K562 (cell line): ENCODE measurements around the gene ANKRD7. TPM values are rescaled to one million over a fixed set of nuclear protein-coding genes. Genes with fewer than 3 reads are reported as not detected.

ENCODE experiments used
- ARNT ChIP-seq, 2 experiments: fragments of 450-650 bp; IDR thresholded peaks; 2 replicates each; pipeline ENCODE4 v1.6.1; 2016; ENCODE audit warnings: mild to moderate bottlenecking in 1 of 2
- CEBPG ChIP-seq, 3 experiments: fragments of 200-800 bp in 1 of 3; sonication (Bioruptor generic) in 1 of 3; sonication (generic) in 1 of 3; formaldehyde crosslinking in 1 of 3; IDR thresholded peaks in 2 of 3; conservative IDR thresholded peaks in 1 of 3; 2 replicates each; pipeline versions ENCODE4 v1.6.1 to v1.8.0; 2016 to 2022; ENCODE audit warnings: missing compliant biosample characterization in 2 of 3, missing genetic modification characterization in 2 of 3, mild to moderate bottlenecking in 1 of 3, missing genetic modification reagents in 1 of 3
- CHD2 ChIP-seq: IDR thresholded peaks from 2 replicates; pipeline ENCODE4 v1.6.1; 2011; ENCODE audit warnings: low read depth, low read length
- KDM5B ChIP-seq: fragments of 200-600 bp; sonication (generic); IDR thresholded peaks from 2 replicates; pipeline ENCODE4 v1.6.1; 2012; ENCODE audit warnings: low read depth, mild to moderate bottlenecking, moderate library complexity, low read length, control low read depth, inconsistent platforms; ENCODE audit not compliant: insufficient replicate concordance
- LCOR ChIP-seq: sonication (generic); formaldehyde crosslinking; IDR thresholded peaks from 2 replicates; pipeline ENCODE4 v1.8.0; 2022; ENCODE audit warnings: mild to moderate bottlenecking, missing genetic modification reagents
- MYC ChIP-seq, 2 experiments: fragments of 250-450 bp in 1 of 2; sonication (Bioruptor Pico) in 1 of 2; IDR thresholded peaks; 2 replicates each; pipeline versions ENCODE4 v1.5.1 to v1.6.1; 2012 to 2021; ENCODE audit warnings: low read depth in 2 of 2, borderline replicate concordance in 1 of 2, improper control_type of control experiment in 1 of 2, low read length in 1 of 2, mild to moderate bottlenecking in 1 of 2, moderate library complexity in 1 of 2
- NONO ChIP-seq, 2 experiments: fragments of 200-400 bp in 1 of 2; fragments of 450-650 bp in 1 of 2; formaldehyde crosslinking in 1 of 2; IDR thresholded peaks; 2 replicates each; pipeline ENCODE4 v1.6.1; 2017; ENCODE audit warnings: low read depth in 2 of 2, mild to moderate bottlenecking in 2 of 2, moderate library complexity in 2 of 2, low read length in 1 of 2
- PCBP1 ChIP-seq: fragments of 200-400 bp; formaldehyde crosslinking; IDR thresholded peaks from 2 replicates; pipeline ENCODE4 v1.6.1; 2018; ENCODE audit warnings: mild to moderate bottlenecking, low read depth, low read length; ENCODE audit not compliant: poor library complexity, severe bottlenecking
- POLR2AphosphoS5 ChIP-seq: IDR thresholded peaks from 2 replicates; pipeline ENCODE4 v1.6.1; 2011; ENCODE audit warnings: mild to moderate bottlenecking, low read depth, low read length, moderate library complexity; ENCODE audit not compliant: control insufficient read depth, insufficient read depth
- POLR3A ChIP-seq: IDR thresholded peaks from 2 replicates; pipeline ENCODE4 v1.6.1; 2011; ENCODE audit warnings: borderline replicate concordance, mild to moderate bottlenecking, moderate library complexity; ENCODE audit not compliant: insufficient read length, insufficient read depth; ENCODE audit errors: extremely low read depth
- SNIP1 ChIP-seq: fragments of 450-650 bp; IDR thresholded peaks from 2 replicates; pipeline ENCODE4 v1.7.1; 2017; ENCODE audit warnings: low read depth, mild to moderate bottlenecking
- TAF15 ChIP-seq: fragments of 200-400 bp; formaldehyde crosslinking; IDR thresholded peaks from 2 replicates; pipeline ENCODE4 v1.6.1; 2017; ENCODE audit warnings: mild to moderate bottlenecking, low read depth, low read length, moderate library complexity
- THAP7 ChIP-seq: fragments of 250-450 bp; sonication (Bioruptor Pico); IDR thresholded peaks from 2 replicates; pipeline ENCODE4 v1.5.0; 2021
- ZNF766 ChIP-seq: fragments of 200-800 bp; sonication (Bioruptor generic); conservative IDR thresholded peaks from 2 replicates; pipeline ENCODE4 v1.6.1; 2016; ENCODE audit warnings: missing genetic modification characterization, missing compliant biosample characterization
- polyA plus RNA-seq, 8 experiments: library from polyadenylated mRNA; depleted of rRNA in 4 of 8; stranded (reverse) in 5 of 8; unstranded in 3 of 8; fragments of >200 nt; fragmentation: Nextera tagmentation in 2 of 8; fragmentation: Illumina TruSeq in 1 of 8; extraction: Ambion mirVana in 2 of 8; extraction: Trizol in 1 of 8; gene quantifications; 2 replicates each; pipeline versions ENCODE4 v1.2.1 to v1.2.3, GENCODE V29; 2011 to 2014; ENCODE audit warnings: inconsistent platforms in 1 of 8, missing spikeins in 1 of 8
- total RNA-seq, 7 experiments: library from RNA; depleted of rRNA in 6 of 7; stranded (reverse); fragments of >200 nt in 6 of 7; fragmentation: Illumina TruSeq in 2 of 7; extraction: Trizol in 2 of 7; gene quantifications; 2 replicates each; pipeline versions ENCODE4 v1.2.1 to v1.2.3, GENCODE V29; 2011 to 2021; ENCODE audit warnings: low replicate concordance in 1 of 7
- TF ChIP-seq, protein P1 (sequence below), 2 experiments: IDR thresholded peaks in 1 of 2; conservative IDR thresholded peaks in 1 of 2; 2 replicates each; pipeline ENCODE4 v1.6.1; 2016; ENCODE audit warnings: low read depth in 2 of 2, mild to moderate bottlenecking in 1 of 2, missing compliant biosample characterization in 1 of 2, missing genetic modification characterization in 1 of 2, moderate library complexity in 1 of 2
- TF ChIP-seq, protein P2 (sequence below), 2 experiments: fragments of 450-650 bp in 1 of 2; sonication (generic) in 1 of 2; formaldehyde crosslinking in 1 of 2; IDR thresholded peaks in 1 of 2; conservative IDR thresholded peaks in 1 of 2; 2 replicates each; pipeline versions ENCODE4 v1.6.1 to v1.8.1; 2016 to 2023; ENCODE audit warnings: mild to moderate bottlenecking in 2 of 2, moderate library complexity in 2 of 2, inconsistent platforms in 1 of 2, missing genetic modification reagents in 1 of 2
- TF ChIP-seq, protein P3 (sequence below): fragments of 450-650 bp; IDR thresholded peaks from 2 replicates; pipeline ENCODE4 v1.6.1; 2016; ENCODE audit warnings: mild to moderate bottlenecking

ANKRD7 gene
- total and polyA plus RNA-seq, 9 of the 15 experiments (the other 6 are each of a cell fraction or from before 2014, with no cell fraction given), result 0.33 TPM; not detected in 8

GRCh38 chr7:118185163-118185860 lies 39.2 kb upstream of the ANKRD7 start (continued):
- TF ChIP-seq ZNF766 (CRISPR knock-in tag) (no peak; the same call in 1 of the 2 replicates), CHD2 (no peak), THAP7 (CRISPR knock-in tag) (no peak), CEBPG (CRISPR knock-in tag; IDR thresholded peaks at IDR 0.05) (no peak), CEBPG (tag; conservative IDR thresholded peaks at IDR 0.05 in 1 of 2, IDR thresholded peaks at IDR 0.05 in 1 of 2) (peak; percentile 47 to 65), KDM5B (no peak), TAF15 (no peak), NONO (IDR thresholded peaks at IDR 0.05; ENCODE audit: low read depth in 2 of 2, low read length in 1 of 2) (no peak), POLR2AphosphoS5 (no peak), ARNT (IDR thresholded peaks at IDR 0.05) (no peak), PCBP1 (no peak), SNIP1 (no peak), LCOR (no peak), POLR3A (no peak), MYC (IDR thresholded peaks at IDR 0.05; ENCODE audit: low read depth, low read length) (no peak; the same call in 1 of the 2 replicates), MYC (CRISPR knock-in tag; IDR thresholded peaks at IDR 0.05; ENCODE audit: borderline replicate concordance, low read depth) (no peak)
- TF ChIP-seq, protein P1, sequence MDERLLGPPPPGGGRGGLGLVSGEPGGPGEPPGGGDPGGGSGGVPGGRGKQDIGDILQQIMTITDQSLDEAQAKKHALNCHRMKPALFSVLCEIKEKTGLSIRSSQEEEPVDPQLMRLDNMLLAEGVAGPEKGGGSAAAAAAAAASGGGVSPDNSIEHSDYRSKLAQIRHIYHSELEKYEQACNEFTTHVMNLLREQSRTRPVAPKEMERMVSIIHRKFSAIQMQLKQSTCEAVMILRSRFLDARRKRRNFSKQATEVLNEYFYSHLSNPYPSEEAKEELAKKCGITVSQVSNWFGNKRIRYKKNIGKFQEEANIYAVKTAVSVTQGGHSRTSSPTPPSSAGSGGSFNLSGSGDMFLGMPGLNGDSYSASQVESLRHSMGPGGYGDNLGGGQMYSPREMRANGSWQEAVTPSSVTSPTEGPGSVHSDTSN (CRISPR knock-in tag; IDR thresholded peaks at IDR 0.05; ENCODE audit: low read depth), result no peak
- TF ChIP-seq, protein P1 (tag; conservative IDR thresholded peaks at IDR 0.05; ENCODE audit: low read depth), result no peak
- TF ChIP-seq, protein P2, sequence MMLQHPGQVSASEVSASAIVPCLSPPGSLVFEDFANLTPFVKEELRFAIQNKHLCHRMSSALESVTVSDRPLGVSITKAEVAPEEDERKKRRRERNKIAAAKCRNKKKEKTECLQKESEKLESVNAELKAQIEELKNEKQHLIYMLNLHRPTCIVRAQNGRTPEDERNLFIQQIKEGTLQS (IDR thresholded peaks at IDR 0.05), result no peak; the same call in 1 of the 2 replicates
- TF ChIP-seq, protein P2 (CRISPR knock-in tag; conservative IDR thresholded peaks at IDR 0.05), result no peak
- TF ChIP-seq, protein P3, sequence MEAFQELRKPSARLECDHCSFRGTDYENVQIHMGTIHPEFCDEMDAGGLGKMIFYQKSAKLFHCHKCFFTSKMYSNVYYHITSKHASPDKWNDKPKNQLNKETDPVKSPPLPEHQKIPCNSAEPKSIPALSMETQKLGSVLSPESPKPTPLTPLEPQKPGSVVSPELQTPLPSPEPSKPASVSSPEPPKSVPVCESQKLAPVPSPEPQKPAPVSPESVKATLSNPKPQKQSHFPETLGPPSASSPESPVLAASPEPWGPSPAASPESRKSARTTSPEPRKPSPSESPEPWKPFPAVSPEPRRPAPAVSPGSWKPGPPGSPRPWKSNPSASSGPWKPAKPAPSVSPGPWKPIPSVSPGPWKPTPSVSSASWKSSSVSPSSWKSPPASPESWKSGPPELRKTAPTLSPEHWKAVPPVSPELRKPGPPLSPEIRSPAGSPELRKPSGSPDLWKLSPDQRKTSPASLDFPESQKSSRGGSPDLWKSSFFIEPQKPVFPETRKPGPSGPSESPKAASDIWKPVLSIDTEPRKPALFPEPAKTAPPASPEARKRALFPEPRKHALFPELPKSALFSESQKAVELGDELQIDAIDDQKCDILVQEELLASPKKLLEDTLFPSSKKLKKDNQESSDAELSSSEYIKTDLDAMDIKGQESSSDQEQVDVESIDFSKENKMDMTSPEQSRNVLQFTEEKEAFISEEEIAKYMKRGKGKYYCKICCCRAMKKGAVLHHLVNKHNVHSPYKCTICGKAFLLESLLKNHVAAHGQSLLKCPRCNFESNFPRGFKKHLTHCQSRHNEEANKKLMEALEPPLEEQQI, result no peak
